NCI-H146 treated with DMSO at 0.1 percent for 48 hours (cell line): ENCODE results near the gene IL17C.

Source experiments
- DNase-seq: peaks from one replicate; lab custom pipeline; 2025; ENCODE audit not compliant: unreplicated experiment; lab: John Stamatoyannopoulos, UW

IL17C gene

GRCh38 chr16:88681709-88682451, 43.5 kb downstream of the IL17C start:
- DNase-seq = no peak

GRCh38 chr16:88684569-88685155, 46.3 kb downstream of the IL17C start:
- no peak for DNase-seq

GRCh38 chr16:88685156-88686061, 47.0 kb downstream of the IL17C start:
- DNase-seq = no peak

DNA sequence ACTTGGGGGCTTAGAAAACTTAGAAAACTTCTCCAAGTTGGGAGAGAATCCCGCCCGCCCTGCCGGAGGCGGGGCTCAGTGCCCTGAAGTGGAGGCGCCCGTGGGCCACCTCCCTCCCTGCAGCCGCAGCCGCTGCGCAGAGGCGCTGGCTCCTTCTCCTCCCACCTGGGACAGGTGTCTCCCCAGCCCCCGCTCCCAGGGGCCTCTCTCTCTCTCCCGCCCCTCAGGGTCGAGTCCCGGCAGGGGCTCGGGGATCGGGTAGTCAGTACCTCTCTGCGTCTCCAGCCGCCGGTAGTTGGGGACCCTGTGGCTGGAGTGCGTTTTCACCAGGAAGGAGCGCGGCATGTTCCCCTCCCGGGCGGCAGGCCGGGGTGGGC, 47.7 kb downstream of the IL17C start:
- DNase-seq = no peak

DNA sequence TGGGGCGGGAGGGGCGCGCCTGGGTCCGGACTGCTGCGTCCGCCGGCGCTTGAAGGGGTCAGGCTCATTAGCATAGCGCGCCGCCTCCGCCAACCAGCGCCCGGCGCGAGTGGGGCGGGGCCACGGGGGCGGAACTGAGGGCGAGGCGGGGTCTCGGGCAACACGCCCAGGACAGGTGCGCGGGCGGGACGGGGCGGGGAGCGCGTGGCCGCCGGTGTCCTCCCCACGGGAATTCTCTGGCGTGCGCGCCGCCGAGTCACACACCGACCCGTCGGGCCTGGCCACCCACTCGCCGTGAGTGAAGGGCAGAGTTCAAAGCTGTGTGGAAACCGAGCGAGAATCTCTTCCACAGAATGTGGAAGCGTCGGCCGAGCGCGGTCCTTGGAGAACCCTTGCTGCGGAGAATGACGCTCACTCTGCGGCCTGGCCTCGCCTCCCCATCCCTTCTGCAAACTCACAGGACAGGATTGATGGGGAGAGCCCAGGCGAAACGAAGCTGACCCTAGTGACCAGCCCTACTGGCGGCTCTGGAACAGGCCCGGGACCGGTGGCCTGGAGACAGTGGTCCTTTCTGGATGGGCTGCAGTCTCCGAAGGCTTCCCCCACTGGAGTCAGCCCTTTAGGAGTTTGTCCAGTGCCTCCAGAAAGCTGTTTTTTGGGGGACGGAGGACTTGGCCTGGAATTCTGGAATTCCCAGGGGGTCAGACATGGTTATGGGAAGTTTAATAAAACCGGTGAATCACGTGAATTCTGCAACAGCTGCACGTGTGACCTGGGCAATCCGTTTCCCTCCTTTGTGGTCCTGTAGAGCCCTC, 48.3 kb downstream of the IL17C start, which contains the start of gene SNAI3:
Gene SNAI3 (minus strand): TSS at position 69 of the 815 bp plus-strand sequence. CDS start 101 bp downstream, outside the sequence.
- peak; percentile 35 for DNase-seq

- no peak for DNase-seq
Observed at GRCh38 chr16:88687254-88687576, 48.8 kb downstream of the IL17C start.

GRCh38 chr16:88687676-88688012, 49.3 kb downstream of the IL17C start:
- no peak for DNase-seq

- DNase-seq = peak; percentile 69
Observed at GRCh38 chr16:88688013-88688778, 49.8 kb downstream of the IL17C start.
